Naive B cell (primary cell): Measurements from ENCODE around the gene VPS8. TPM values are rescaled to one million over a fixed set of nuclear protein-coding genes. Genes with fewer than 3 reads are reported as not detected.

Source experiments
- ATAC-seq, 2 donors: fragments of 150-1000 bp; cut with Tn5 transposase; 2 replicates each; pipeline ENCODE4 v1.10.0; 2021; ENCODE audit warnings: low read depth in 2 of 2, mild to moderate bottlenecking in 2 of 2, moderate library complexity in 2 of 2
- DNase-seq: peaks from one replicate; pipeline ENCODE4 v3.0.0; 2022
- H3K27ac Mint-ChIP-seq, 6 donors: one replicate each; pipeline ENCODE4 v1.8.0; 2020 to 2022; ENCODE audit warnings: mild to moderate bottlenecking in 6 of 6, mixed read lengths in 6 of 6, moderate library complexity in 5 of 6, inconsistent platforms in 2 of 6
- H3K27me3 Mint-ChIP-seq, 3 donors: one replicate each; pipeline ENCODE4 v1.8.0; 2021 to 2022; ENCODE audit warnings: mixed read lengths in 3 of 3, mild to moderate bottlenecking in 1 of 3
- H3K36me3 Mint-ChIP-seq, 2 donors: one replicate each; pipeline ENCODE4 v1.8.0; 2020 to 2022; ENCODE audit warnings: mixed read lengths in 2 of 2, inconsistent platforms in 1 of 2, mild to moderate bottlenecking in 1 of 2
- H3K4me1 Mint-ChIP-seq, 3 donors: one replicate each; pipeline ENCODE4 v1.8.0; 2020 to 2022; ENCODE audit warnings: mixed read lengths in 3 of 3, inconsistent platforms in 1 of 3, mild to moderate bottlenecking in 1 of 3, moderate library complexity in 1 of 3
- H3K4me3 Mint-ChIP-seq, 8 donors: one replicate each; pipeline ENCODE4 v1.8.0; 2020 to 2022; ENCODE audit warnings: mild to moderate bottlenecking in 8 of 8, mixed read lengths in 8 of 8, moderate library complexity in 8 of 8, inconsistent platforms in 2 of 8
- H3K9me3 Mint-ChIP-seq, 7 donors: one replicate each; pipeline ENCODE4 v1.8.0; 2020 to 2022; ENCODE audit warnings: mixed read lengths in 7 of 7, mild to moderate bottlenecking in 5 of 7, inconsistent platforms in 2 of 7, moderate library complexity in 1 of 7
- polyA plus RNA-seq, 6 donors: library from polyadenylated mRNA; unstranded; fragments of 300-500 nt; fragmentation: Illumina TruSeq; gene quantifications; one replicate each; pipeline ENCODE4 v1.2.3, GENCODE V29; 2021; ENCODE audit warnings: low read depth in 6 of 6

VPS8 gene
- polyA plus RNA-seq, 6 donors from 2014 or later, result 19.4 to 33.2 (median 23.7) TPM

- H3K9me3 Mint-ChIP-seq, result peaks cover 0 to 3% (median 0%) of the 10 kb centered on the region in 7 donors
- no peak for ATAC-seq
- H3K27ac Mint-ChIP-seq, result no peak overlapping the region
- DNase-seq, result no peak
- H3K36me3 Mint-ChIP-seq, result no peaks in the 10 kb centered on the region
- no peak overlapping the region for H3K4me3 Mint-ChIP-seq
- H3K27me3 Mint-ChIP-seq, result peaks cover 16 to 46% (median 33%) of the 10 kb centered on the region in 3 donors
- H3K4me1 Mint-ChIP-seq, result no peaks in the 10 kb centered on the region
These were observed 16.3 kb upstream of the VPS8 start for GRCh38 chr3:184795522-184796190.

- Mint-ChIP-seq H3K9me3 (peaks cover 0 to 3% (median 0%) of the 10 kb centered on the region in 7 donors), H3K27me3 (peaks cover 23 to 55% (median 39%) of the 10 kb centered on the region in 3 donors), H3K36me3 (peaks cover 0 to 8% of the 10 kb centered on the region in 2 donors), H3K4me1 (no peaks in the 10 kb centered on the region), H3K27ac (no peak overlapping the region), H3K4me3 (no peak overlapping the region)
- DNase-seq (no peak), ATAC-seq (no peak)
These were observed 15.4 kb upstream of the VPS8 start for GRCh38 chr3:184796551-184796950.

GRCh38 chr3:184796954-184797353, 15.0 kb upstream of the VPS8 start:
- Mint-ChIP-seq H3K27ac (no peak overlapping the region), H3K27me3 (peaks cover 25 to 59% (median 39%) of the 10 kb centered on the region in 3 donors), H3K4me3 (no peak overlapping the region), H3K36me3 (peaks cover 0 to 8% of the 10 kb centered on the region in 2 donors), H3K9me3 (peaks cover 0 to 3% (median 0%) of the 10 kb centered on the region in 7 donors), H3K4me1 (no peaks in the 10 kb centered on the region)
- ATAC-seq (no peak), DNase-seq (no peak)

GRCh38 chr3:184798120-184798519, 13.8 kb upstream of the VPS8 start:
- no peaks in the 10 kb centered on the region for H3K4me1 Mint-ChIP-seq
- no peak overlapping the region for H3K27ac Mint-ChIP-seq
- H3K27me3 Mint-ChIP-seq, result peaks cover 25 to 57% (median 39%) of the 10 kb centered on the region in 3 donors

GRCh38 chr3:184800349-184800930, 11.5 kb upstream of the VPS8 start:
- DNase-seq (no peak), ATAC-seq (no peak)
- peaks cover 25 to 48% (median 39%) of the 10 kb centered on the region in 3 donors for H3K27me3 Mint-ChIP-seq
- no peaks in the 10 kb centered on the region for H3K4me1 Mint-ChIP-seq
- H3K9me3 Mint-ChIP-seq, result peaks cover 0 to 3% (median 0%) of the 10 kb centered on the region in 7 donors
- H3K27ac Mint-ChIP-seq, result no peak overlapping the region
- peaks cover 0 to 8% of the 10 kb centered on the region in 2 donors for H3K36me3 Mint-ChIP-seq
- H3K4me3 Mint-ChIP-seq, result no peak overlapping the region

More at GRCh38 chr3:184798120-184798519, 13.8 kb upstream of the VPS8 start:
- DNase-seq (no peak), ATAC-seq (no peak)
- H3K36me3 Mint-ChIP-seq, result peaks cover 0 to 8% of the 10 kb centered on the region in 2 donors
- H3K4me3 Mint-ChIP-seq, result no peak overlapping the region
- H3K9me3 Mint-ChIP-seq, result peaks cover 0 to 3% (median 0%) of the 10 kb centered on the region in 7 donors

GRCh38 chr3:184801241-184801785, 10.7 kb upstream of the VPS8 start:
- no peak for ATAC-seq
- Mint-ChIP-seq H3K4me3 (no peak overlapping the region), H3K27ac (no peak overlapping the region), H3K36me3 (peaks cover 0 to 8% of the 10 kb centered on the region in 2 donors), H3K4me1 (no peaks in the 10 kb centered on the region), H3K9me3 (peaks cover 0 to 3% (median 0%) of the 10 kb centered on the region in 7 donors), H3K27me3 (peaks cover 25 to 48% (median 40%) of the 10 kb centered on the region in 3 donors)
- DNase-seq, result no peak

- peaks cover 0 to 3% (median 0%) of the 10 kb centered on the region in 7 donors for H3K9me3 Mint-ChIP-seq
- ATAC-seq (no peak), DNase-seq (no peak)
- H3K4me3 Mint-ChIP-seq, result no peak overlapping the region
- H3K27ac Mint-ChIP-seq, result no peak overlapping the region
- peaks cover 17 to 40% (median 36%) of the 10 kb centered on the region in 3 donors for H3K27me3 Mint-ChIP-seq
- no peaks in the 10 kb centered on the region for H3K4me1 Mint-ChIP-seq
- H3K36me3 Mint-ChIP-seq, result peaks cover 0 to 8% of the 10 kb centered on the region in 2 donors
These were observed 9.8 kb upstream of the VPS8 start for GRCh38 chr3:184802150-184802549.

- peaks cover 13 to 26% (median 25%) of the 10 kb centered on the region in 3 donors for H3K27me3 Mint-ChIP-seq
- no peaks in the 10 kb centered on the region for H3K4me1 Mint-ChIP-seq
- no peaks in the 10 kb centered on the region for H3K9me3 Mint-ChIP-seq
- no peak overlapping the region for H3K4me3 Mint-ChIP-seq
- ATAC-seq, result no peak
- no peak overlapping the region for H3K27ac Mint-ChIP-seq
- no peak for DNase-seq
- peaks cover 0 to 8% of the 10 kb centered on the region in 2 donors for H3K36me3 Mint-ChIP-seq
These were observed 7.2 kb upstream of the VPS8 start for GRCh38 chr3:184804801-184805200.

- Mint-ChIP-seq H3K9me3 (no peaks in the 10 kb centered on the region), H3K36me3 (peaks cover 0 to 8% of the 10 kb centered on the region in 2 donors), H3K27me3 (peaks cover 13 to 19% (median 18%) of the 10 kb centered on the region in 3 donors), H3K4me1 (no peaks in the 10 kb centered on the region), H3K4me3 (no peak overlapping the region), H3K27ac (peak overlapping the region in 1 of 6 donors; percentile 46)
- DNase-seq (no peak), ATAC-seq (no peak)
These were observed 6.5 kb upstream of the VPS8 start for GRCh38 chr3:184805351-184806038.

GRCh38 chr3:184806567-184807271, 5.2 kb upstream of the VPS8 start:
- Mint-ChIP-seq H3K9me3 (no peaks in the 10 kb centered on the region), H3K27me3 (peaks cover 4 to 7% (median 6%) of the 10 kb centered on the region in 3 donors), H3K27ac (no peak overlapping the region), H3K4me3 (no peak overlapping the region), H3K36me3 (no peaks in the 10 kb centered on the region), H3K4me1 (peaks cover 0 to under 1% (median under 1%) of the 10 kb centered on the region in 3 donors)
- ATAC-seq, result no peak
- no peak for DNase-seq

GRCh38 chr3:184807549-184807948, 4.4 kb upstream of the VPS8 start:
- no peak for ATAC-seq
- Mint-ChIP-seq H3K36me3 (no peaks in the 10 kb centered on the region), H3K27ac (no peak overlapping the region), H3K4me3 (no peak overlapping the region), H3K4me1 (peaks cover 0 to 5% (median 5%) of the 10 kb centered on the region in 3 donors), H3K27me3 (peaks cover 0 to 5% (median 0%) of the 10 kb centered on the region in 3 donors), H3K9me3 (no peaks in the 10 kb centered on the region)
- no peak for DNase-seq

- Mint-ChIP-seq H3K4me1 (peaks cover 5 to 9% (median 9%) of the 10 kb centered on the region in 3 donors), H3K9me3 (no peaks in the 10 kb centered on the region), H3K27ac (no peak overlapping the region), H3K27me3 (peaks cover 0 to 5% (median 0%) of the 10 kb centered on the region in 3 donors), H3K36me3 (no peaks in the 10 kb centered on the region), H3K4me3 (no peak overlapping the region)
- DNase-seq (no peak), ATAC-seq (no peak)
These were observed 3.9 kb upstream of the VPS8 start for GRCh38 chr3:184808021-184808420.

GRCh38 chr3:184810146-184810545, 1.8 kb upstream of the VPS8 start:
- ATAC-seq (no peak), DNase-seq (no peak)
- Mint-ChIP-seq H3K4me3 (peak overlapping the region in 1 of 8 donors; percentile 51), H3K9me3 (no peaks in the 10 kb centered on the region), H3K36me3 (no peaks in the 10 kb centered on the region), H3K4me1 (peaks cover 14 to 20% (median 17%) of the 10 kb centered on the region in 3 donors), H3K27ac (no peak overlapping the region), H3K27me3 (peaks cover 0 to 5% (median 0%) of the 10 kb centered on the region in 3 donors)
